ENCODE results near the gene AURKA.

The AURKA gene

DNA sequence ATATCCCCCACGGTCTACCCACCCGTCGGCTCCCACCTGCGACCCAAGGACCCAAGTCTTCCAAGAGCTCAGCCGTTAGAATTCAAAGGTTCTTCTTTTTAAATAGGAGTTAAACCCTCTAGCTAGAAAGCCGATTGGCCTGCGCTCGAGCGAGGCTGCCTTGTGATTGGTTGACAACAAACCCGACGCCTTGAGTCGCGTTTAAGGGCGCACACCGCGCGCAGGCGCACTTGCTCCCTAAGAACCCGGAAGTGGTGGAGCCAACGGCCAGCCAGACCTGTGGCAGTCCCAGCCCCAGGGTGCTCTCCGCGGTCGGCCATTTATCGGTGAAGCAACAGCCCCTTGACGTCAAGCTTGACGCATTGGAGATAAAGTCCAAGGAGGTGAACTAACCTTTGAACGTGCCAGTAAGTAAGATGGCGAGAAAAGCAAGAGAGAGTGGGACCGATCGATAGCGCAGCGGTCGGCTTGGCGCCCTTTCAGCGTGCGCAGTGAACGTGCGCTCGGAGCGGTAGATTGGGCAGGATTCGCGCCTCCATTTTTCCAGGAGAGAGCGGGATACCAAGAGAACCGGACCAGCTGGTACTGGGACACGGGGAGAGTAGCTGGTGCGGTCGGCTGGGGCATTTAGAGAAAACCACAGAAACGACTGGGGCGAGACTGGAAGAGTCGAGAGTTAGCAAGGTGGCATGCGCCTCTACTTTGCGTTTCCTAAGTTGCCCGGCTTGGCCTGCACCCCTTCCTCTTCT lies at the start of gene AURKA, which contains the start of gene CSTF1:
TSS of gene AURKA (minus strand) at position 84 of the 749 bp plus-strand sequence. CDS start 4,018 bp downstream, outside the sequence.
TSS of gene CSTF1 (plus strand) at position 514 of the 749 bp plus-strand sequence. CDS start 2,908 bp downstream, outside the sequence.
- peak; percentile 100 for DNase-seq

DNA sequence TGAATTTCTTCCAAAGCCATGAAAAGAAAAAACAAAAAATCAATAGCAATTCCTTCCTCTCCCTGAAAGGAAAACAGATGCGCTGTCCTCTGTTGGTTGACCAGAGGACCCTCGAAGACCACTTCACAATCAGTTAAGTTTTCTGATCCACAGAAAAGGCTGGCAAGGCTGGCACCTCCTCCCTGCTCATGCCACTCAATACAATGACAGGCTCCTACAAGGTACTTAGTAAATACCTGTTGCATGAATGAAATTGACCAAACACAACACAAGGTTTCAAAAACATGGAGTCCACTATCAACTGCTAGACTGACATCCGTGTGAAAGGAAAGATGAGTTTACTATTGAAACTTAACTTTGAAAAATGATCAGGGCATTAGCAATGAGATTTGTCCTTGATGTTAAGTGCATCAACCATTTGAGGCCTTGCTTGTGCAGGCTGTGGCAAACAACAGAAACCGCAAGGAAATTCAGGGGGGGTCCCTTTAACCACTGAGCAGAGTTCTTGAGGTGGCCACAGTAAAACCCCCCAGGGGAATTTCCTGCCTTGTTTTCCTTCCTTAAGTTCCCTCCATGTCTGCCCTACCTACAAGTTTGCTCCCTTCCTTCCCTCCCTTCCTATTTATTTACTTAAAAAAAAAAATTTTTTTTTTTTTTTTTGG lies 48.5 kb upstream of the AURKA start:
- DNase-seq: no peak

DNA sequence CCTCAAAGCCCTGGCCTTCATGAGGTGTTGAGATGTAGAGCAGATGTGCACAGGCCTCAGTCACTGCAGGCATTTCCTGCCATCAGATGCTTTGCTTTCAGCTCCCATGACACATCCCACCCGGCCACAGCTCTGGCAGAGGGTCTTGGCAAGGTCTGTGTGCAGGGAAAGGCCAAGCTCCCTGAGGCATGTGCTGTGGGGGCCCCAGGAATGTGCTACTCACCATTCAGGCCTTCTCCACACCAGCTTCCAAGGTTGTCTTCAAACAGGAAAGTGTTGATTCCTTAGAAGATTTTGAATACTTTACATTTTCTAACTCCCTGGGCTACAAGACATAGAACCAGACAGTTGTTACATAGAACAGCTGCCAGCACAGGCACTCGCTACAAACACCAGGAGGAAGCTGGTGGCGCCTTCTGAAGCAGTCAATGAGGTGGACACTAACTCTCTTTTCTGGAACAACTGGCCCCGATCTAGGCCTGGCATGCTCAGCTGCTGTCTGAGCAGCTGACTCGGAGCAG lies 47.8 kb upstream of the AURKA start:
- DNase-seq: no peak

DNA sequence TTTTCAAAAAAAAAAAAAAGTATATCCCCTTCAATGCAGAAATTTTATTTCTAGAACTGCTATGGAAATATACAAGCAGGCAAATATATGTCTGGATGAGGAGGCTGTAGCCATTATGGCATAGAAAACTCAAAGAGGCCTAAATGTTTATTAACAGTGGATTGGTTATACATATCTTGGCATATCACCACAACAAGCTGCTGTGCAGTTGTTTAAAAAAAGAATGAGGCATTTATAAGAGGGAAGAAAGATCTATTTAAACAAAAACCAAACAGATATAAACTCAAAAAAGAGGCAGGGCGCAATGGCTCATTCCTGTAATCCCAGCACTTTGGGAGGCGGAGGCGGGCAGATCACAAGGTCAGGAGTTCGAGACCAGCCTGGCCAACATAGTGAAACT lies 46.3 kb upstream of the AURKA start:
- no peak for DNase-seq

DNA sequence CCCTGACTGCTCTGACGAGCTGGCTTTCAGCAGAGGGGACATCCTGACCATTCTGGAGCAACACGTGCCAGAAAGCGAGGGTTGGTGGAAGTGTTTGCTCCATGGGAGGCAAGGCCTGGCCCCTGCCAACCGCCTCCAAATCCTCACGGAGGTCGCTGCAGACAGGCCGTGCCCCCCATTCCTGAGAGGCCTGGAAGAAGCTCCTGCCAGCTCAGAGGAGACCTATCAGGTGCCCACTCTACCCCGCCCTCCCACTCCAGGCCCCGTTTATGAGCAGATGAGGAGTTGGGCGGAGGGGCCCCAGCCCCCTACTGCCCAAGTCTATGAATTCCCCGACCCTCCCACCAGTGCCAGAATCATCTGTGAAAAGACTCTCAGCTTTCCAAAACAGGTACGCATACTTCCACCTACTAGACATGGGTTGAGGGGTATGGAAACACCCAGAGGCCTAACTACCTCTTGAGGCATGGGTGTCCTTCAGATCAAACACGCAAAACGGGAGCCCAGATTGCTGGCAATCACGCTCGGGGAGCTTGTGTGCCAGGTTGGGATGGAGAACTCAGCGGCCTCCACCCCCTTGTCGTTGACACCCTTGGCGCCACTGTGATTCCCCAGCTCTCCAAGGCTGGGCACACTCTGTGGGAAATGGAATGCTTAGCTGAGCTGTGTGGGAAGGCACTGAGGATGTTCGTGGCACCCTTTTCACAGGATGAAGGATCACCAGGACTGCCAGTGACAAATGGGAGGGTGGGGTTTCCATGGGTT lies 45.4 kb upstream of the AURKA start:
- DNase-seq: no peak

DNA sequence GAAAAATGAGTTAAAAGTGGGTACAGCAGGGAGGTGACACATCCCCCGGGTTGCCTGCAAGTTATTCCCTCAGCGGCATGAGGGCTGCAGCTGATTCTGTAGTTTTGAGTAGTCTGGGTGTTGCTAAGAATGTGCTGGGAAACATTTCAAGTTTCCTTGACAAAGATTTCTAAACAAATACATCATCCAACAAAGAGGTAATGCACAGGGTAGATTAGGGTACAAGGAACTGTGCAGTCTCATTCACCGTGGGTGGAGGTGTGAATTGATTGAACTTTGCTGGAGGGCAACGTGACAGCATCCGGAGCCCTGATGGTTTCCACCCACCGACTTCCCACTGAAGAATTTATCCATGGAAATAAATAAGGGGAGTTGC lies 41.9 kb upstream of the AURKA start:
- DNase-seq: no peak

DNA sequence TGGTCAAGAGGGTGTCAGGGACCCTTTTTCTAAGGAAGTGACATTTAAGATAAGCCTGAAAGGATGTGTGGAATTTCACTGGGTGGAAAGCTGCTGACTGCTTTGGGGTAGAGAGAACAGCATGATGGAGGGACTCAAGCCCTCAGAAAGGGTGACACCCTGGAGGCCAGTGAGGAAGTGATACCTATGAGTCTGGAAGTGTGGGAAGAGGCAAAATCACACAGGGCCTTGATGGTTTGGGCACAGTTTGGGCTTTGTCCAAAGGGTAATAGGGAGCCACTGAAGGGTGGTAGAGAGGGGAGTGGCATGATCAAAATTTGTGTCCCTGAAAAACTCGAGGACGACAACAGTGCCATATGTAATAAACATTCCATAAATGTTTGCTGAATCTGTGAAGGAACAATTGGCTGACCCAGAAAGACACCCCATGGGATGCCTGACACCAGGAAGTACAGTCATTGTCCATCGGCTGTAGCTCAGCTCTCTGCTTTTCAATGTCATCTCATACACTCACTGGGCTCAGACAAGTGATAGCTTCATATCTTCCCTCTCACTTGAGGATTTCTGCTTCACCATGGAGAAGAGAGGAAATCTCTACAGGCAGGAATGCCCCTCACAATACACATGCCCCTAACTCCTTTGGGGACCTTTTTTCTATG lies 41.3 kb upstream of the AURKA start:
- DNase-seq: no peak

DNA sequence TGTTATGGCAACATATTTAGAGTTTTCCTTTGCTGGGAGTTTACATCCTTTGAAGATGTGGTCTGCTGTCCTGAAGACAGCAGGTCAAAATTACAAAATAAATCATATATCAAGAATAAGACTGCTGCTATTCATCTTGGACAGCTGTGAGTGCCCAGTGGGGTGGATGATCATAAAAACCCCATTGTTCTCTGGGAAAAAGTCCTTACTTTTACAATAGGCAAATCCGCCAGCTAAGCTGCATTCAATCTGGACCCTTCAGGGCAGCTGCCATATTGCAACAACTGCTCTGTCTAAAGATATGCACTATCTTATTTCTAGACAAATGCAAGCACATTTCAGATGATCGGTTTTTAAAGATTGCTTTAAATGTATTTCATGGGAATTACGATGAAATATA lies 39.5 kb upstream of the AURKA start:
- DNase-seq: no peak

DNA sequence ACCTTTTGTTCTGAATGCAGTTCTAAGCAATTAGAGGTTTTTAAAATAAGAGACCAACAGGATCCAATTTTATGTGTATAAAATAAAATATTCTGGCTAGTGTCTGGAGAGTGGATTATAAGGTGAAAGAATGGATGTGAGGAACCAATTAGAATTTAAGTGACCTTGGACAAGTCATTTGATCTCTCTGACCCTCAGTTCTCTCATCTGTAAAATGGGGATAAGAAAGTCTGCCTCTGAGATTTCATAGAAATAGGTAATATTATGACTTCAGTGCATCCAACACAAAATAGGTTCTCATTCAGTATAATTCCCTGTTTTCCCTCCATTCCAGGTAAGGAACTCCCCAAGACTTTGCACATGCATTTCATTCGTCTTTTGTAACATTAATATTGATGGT lies 38.9 kb upstream of the AURKA start:
- no peak for DNase-seq

DNA sequence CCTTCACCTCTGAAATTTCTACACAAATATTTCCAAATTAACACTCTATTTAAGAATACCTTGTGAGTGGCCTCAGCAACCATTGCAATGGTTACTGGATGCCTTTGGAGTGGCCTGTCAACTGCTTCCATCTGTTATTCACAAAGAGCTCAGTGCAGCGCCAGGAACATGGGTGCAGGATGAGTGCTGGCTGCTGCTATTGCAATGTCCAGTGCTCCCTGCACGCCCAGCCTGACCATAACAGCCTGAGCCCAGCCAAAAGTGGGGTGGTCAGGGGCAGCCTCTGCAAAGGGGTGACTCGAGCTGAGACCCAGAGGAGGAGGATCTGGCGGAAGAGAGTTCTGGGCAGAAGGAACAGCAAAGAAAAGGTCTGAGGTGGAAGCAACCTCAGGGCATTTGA lies 38.4 kb upstream of the AURKA start:
- DNase-seq: no peak

DNA sequence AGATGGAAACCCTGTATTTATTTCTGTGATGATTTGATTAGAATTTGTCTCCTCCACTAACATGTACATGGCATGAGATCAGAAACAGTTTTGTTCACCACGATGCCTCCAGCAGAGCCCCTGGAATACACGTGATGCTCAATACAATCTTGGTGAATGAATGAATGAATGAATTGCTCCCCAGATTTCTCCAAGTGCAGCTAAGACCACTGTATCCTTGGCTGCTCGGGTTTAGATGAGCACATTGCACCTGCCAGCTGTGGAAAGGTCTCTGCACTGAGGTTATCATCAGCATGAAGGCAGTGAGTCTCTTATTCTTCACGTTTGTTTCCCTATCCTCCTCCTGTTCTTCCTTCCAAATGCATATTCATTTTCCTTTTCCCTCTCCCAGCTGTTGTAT lies 37.9 kb upstream of the AURKA start:
- no peak for DNase-seq

DNA sequence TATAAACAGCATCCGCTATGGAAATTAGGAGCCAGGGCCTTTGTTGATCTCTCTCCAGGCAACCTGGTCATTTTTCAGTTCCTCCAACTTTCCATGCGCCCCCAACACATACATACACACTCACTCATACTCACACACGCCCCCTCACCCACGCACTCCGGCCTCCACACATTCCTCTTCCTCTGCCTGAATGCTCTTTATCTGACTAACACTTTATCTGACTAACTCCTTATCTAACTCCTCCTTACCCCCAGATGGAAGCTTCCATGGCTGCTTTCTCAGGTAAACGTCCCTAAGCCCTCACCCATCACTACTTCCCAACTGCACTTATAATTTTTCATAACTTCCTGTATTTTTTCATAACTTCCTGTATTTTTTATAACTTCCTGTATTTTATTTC lies 37.5 kb upstream of the AURKA start:
- no peak for DNase-seq

DNA sequence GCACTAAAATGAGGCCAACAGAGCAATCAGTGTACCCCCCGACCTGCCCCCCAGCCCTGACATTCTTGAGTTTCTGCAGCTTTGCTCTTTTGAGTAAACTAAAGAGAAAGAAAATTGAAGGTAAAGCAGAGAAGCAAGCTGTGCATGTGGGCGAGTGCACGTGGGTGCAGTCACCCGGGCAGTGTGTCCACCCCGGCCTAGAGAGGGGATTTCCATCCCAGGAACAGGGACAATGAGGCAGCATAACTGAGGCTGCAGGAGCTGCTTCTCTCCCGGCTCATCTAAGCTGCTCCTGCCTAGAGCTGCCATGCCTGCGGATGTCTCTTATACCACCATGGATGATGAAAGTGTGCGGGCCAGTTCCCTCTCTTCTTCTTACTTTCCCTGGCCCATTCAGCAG lies 36.9 kb upstream of the AURKA start:
- no peak for DNase-seq

DNA sequence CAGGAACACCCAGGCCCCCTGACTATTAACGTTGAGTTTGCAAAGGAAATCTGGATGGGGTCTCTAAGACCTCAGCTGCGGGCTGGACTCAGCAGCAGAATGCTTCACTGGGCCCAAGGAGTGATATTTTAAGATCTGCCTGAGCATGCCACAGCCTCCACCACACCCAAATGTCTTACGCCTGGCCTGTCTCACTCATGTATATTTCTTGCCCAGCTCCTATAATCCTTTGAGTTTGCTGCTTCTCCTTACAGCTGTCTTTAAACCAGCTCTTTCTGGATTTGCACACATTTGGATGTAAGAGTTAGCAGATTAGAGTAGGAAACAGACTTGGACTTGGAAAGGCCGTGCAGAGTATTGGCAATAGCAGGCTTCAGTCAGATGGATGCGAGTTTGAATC lies 36.4 kb upstream of the AURKA start:
- no peak for DNase-seq

DNA sequence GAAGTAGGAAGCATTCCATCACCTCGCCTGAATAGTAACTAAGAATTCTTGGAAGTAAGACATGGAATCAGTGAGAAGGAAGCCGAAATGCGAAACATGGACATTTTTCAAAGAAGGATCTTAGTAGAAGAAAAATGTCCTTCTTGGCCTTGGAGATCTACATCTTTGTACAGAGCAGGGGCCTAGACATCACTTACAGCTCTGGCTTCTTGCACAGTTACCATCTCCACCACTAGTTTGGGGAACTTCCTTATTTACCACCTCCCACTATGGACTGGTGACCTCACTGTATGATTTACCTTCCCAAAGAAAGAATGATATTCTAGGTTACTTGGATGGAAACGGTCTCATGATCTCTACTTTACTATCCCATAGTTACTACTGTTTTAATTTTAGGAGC lies 35.8 kb upstream of the AURKA start:
- no peak for DNase-seq

DNA sequence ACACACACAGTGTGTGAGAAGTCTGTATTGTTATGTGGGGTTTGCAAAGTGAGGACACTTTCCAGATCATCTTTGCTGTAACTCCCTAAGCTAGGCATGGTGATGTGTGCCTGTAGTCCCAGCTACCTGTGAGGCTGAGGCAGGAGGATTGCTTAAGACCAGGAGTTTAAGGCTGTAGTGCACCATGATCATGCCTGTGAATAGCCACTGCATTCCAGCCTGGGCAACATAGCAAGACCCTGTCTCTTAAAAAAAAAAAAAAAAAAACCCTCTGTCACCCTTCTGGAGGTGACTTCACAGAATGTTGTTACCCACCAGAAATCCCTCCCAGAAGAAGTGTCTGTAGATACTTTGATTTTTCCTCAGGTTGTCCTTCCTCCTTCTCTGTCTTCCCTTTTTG lies 34.9 kb upstream of the AURKA start:
- no peak for DNase-seq

DNA sequence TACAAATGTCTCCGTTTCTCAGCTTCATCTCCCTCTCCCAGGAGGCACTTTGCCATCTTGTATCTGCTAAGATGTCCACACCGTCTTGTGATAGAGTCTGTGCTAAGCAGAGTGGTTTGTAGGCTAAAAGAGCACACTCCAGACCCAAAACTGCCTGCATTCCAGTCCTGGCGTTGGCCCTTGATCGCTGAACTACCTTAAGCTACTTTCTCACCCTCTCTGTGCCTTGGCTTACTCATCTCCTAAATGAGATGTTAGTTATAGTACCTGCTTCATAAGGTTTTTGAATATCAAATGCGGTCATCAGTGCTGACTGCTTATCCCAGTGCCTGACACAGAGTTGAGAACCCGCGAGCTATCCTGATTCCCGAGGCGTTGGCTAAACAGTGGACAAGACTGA lies 34.0 kb upstream of the AURKA start:
- DNase-seq: no peak

DNA sequence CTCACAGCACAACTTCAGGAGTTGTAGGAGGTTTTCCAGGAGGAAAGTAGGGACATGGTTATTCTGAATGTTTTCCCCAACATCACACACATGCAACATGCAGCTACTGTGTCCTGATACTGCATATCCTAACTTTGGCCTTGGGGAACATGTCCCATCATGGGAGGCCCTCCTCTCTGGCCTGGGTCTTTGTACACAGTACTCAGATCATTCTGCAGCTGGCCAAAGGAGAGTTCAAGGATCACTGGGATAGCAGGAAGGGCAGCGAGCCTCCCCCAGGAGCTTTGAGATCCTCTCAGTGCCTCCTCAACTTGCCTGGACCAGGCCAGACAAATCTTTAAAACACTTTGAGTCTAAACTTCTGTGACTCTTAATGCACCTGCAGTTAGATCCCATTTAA lies 32.9 kb upstream of the AURKA start:
- DNase-seq: no peak

DNA sequence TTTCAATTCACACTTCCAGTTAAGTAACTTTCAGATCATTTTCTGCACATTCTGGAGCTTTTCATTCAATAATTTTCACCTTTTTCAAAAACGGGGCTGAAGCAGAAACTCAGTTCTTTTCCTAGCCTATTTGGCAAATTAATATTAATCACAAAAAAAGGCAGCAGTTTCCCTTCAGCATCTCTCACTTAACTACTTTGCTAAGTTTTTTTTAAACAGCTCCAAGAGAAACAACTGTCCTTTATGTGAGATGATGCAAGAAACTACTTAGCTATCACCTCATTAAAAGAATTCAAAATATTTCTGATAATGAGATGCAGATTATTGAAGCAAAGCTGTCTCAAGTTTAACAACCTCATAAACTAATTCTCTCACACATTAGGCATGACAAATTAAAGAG lies 31.9 kb upstream of the AURKA start:
- DNase-seq: no peak

DNA sequence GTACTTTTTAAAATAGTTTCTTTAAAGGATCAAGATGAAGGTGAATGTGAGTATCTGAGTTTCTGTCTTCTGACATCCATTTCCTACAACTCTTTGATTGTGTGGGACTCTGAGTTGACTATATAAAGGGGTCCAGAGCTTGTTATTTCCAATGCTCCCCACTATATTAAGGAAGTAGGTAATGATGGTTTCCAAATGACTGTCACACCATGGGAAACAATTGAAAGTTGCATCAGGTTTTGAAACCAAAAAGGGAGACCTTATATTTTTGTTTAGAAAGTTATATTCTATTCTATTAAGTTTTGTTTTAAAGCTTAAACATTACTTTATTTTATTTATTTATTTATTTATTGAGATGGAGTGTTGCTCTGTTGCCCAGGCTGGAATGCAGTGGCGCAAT lies 31.2 kb upstream of the AURKA start:
- no peak for DNase-seq

DNA sequence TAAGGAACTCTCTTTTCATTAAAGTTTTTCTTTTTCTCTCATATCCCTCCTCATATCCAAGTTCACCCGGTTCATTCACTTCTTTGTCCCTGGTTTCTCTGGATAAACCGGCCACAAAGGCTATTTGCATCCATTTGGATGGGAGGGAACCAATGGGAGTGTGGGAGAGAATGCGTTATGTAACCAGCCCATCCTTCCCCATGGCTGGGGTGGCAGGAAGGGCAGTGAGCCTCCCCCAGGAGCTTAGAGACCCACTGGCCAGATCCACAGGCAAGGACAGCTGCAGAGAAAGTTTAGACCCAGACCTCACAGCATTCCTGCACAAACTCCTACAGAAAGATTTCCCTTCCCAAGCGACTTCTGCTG lies 30.8 kb upstream of the AURKA start:
- DNase-seq: no peak

DNA sequence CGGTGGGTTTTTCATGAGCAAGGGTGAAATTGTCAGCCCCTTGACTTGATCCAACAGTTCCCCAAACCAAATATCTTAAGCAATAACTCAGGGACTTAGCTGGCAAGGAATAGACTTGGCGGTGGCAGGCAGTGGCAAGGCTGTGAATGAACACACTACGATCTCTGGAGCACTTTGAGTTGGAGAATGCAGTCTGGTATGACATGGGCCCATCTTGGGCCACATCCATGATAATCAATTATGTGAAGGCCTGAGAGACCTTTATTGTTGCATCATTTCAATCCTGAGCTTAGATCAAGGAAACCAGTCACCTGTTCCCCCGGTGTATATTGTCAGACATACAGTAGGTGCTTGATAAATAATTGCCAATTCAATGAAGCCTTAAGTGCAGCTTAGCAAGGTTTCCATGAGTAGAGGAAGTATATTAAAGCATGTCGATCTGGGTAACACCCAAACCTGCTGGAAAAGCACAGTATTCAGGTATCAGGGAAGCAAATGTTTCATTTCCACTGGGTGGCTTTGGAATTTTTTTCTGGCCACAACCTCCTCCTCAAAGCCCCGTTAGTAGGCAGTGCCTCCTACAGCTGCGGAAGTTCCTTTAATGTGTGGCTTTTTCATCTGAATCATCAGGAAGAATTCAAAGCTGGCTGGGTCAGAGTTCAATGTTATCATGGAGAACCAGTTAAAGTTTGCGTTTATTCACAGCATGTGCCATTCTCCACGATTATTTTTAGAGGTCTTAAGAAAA lies 30.2 kb upstream of the AURKA start:
- no peak for DNase-seq

Data from DMS79 (cell line).